ENCODE measurements around the gene CHERP.
"Not testable (repeated sequence)": the region's sequence is repeated elsewhere in the genome, so short reads cannot be mapped to it uniquely, and the experiment has no call there.

Gene CHERP

GRCh38 chr19:16576690-16577530 lies 34.7 kb upstream of the CHERP start:
- DNase-seq = no peak

- DNase-seq = no peak
Measured at GRCh38 chr19:16575861-16576689, 33.8 kb upstream of the CHERP start.

GRCh38 chr19:16575282-16575681 lies 33.0 kb upstream of the CHERP start:
- DNase-seq = no peak

GRCh38 chr19:16573925-16574324 lies 31.7 kb upstream of the CHERP start:
- no peak for DNase-seq

GRCh38 chr19:16573296-16573695 lies 31.1 kb upstream of the CHERP start:
- no peak for DNase-seq

- peak; percentile 94 for DNase-seq
Measured at GRCh38 chr19:16572332-16573211, 30.3 kb upstream of the CHERP start, which contains the start of gene SLC35E1. SLC35E1 (minus strand) TSS chr19:16572415; CDS start chr19:16572364, 51 bp downstream.

- DNase-seq = no peak
Measured at GRCh38 chr19:16571822-16572331, 29.6 kb upstream of the CHERP start.

GRCh38 chr19:16571283-16571682 lies 29.0 kb upstream of the CHERP start:
- DNase-seq = peak; percentile 39

GRCh38 chr19:16569609-16570320 lies 27.5 kb upstream of the CHERP start:
- no peak for DNase-seq

- no peak for DNase-seq
Measured at GRCh38 chr19:16566702-16567101, 24.5 kb upstream of the CHERP start.

GRCh38 chr19:16566161-16566560 lies 23.9 kb upstream of the CHERP start:
- DNase-seq = no peak

- no peak for DNase-seq
Measured at GRCh38 chr19:16564842-16565241, 22.6 kb upstream of the CHERP start.

- DNase-seq = no peak
Measured at GRCh38 chr19:16562608-16563025, 20.4 kb upstream of the CHERP start.

- DNase-seq = no peak
Measured at GRCh38 chr19:16561382-16561781, 19.1 kb upstream of the CHERP start.

- no peak for DNase-seq
Measured at GRCh38 chr19:16559780-16560276, 17.6 kb upstream of the CHERP start.

- DNase-seq = no peak
Measured at GRCh38 chr19:16554776-16555175, 12.5 kb upstream of the CHERP start.

- DNase-seq = not testable (repeated sequence)
Measured at GRCh38 chr19:16551902-16552301, 9.7 kb upstream of the CHERP start.

GRCh38 chr19:16548956-16549355 lies 6.7 kb upstream of the CHERP start:
- DNase-seq = no peak

- no peak for DNase-seq
Measured at GRCh38 chr19:16544473-16545231, 2.4 kb upstream of the CHERP start.

- not testable (repeated sequence) for DNase-seq
Measured at GRCh38 chr19:16543734-16544133, 1.5 kb upstream of the CHERP start.

GRCh38 chr19:16542910-16543472 lies 754 bp upstream of the CHERP start:
- DNase-seq = no peak
